NCI-H524 treated with DMSO at 0.1 percent for 48 hours (cell line): Measurements from ENCODE around the gene RMDN2.
A peak's percentile ranks its signal among the peaks of the same experiment; 100 is the strongest.

ENCODE experiments used
- DNase-seq: peaks from one replicate; lab custom pipeline; 2025; lab: John Stamatoyannopoulos, UW

RMDN2 gene, protein sequence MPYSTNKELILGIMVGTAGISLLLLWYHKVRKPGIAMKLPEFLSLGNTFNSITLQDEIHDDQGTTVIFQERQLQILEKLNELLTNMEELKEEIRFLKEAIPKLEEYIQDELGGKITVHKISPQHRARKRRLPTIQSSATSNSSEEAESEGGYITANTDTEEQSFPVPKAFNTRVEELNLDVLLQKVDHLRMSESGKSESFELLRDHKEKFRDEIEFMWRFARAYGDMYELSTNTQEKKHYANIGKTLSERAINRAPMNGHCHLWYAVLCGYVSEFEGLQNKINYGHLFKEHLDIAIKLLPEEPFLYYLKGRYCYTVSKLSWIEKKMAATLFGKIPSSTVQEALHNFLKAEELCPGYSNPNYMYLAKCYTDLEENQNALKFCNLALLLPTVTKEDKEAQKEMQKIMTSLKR

DNA sequence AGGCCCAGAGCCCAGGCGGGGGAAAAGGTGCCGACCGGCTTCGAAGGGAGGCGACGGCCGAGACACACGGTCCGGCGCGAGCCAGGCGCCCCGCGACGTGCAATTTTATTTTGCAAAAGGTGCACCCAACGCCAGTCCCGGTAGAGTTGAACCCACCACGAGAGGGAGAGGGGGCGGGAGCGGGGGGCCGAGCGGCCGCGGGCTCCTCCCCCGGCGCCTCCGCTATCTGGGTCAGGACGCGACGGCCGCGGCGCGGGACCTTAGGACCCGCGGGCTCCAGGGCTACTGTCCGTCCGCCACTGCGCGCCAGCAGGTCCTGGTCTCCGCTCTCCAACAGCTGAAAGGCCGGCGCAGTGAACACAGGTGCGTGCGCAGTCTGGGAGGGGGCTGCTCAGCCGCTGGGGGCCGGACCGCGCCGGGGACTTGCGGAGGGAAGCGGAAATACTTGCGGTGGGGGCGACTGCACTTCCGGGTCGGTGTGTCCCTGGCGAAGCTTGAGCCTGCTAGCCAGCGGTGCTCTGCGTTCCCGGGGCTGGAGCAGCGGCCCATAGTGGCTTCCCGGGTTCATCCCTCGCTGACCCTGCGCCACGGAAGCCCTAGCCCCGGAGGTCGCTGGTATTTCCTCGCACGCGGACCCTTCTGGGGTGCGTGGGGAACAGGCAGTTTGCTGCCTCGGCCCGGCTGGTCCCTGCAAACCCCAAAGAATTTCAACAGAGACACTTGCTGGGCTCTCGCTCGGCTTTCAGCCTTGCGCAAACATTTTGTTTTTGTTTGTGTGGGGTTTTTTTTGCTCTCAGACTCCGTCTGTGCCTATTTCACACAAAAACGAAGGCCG, at the start of gene RMDN2:
Gene RMDN2, plus strand, starts transcription at position 225 of the 835 bp plus-strand sequence. CDS start 3,991 bp downstream, outside the sequence.
- peak; percentile 83 for DNase-seq

- no peak for DNase-seq
Measured at GRCh38 chr2:37875403-37875906, 49.6 kb upstream of the RMDN2 start.

DNA sequence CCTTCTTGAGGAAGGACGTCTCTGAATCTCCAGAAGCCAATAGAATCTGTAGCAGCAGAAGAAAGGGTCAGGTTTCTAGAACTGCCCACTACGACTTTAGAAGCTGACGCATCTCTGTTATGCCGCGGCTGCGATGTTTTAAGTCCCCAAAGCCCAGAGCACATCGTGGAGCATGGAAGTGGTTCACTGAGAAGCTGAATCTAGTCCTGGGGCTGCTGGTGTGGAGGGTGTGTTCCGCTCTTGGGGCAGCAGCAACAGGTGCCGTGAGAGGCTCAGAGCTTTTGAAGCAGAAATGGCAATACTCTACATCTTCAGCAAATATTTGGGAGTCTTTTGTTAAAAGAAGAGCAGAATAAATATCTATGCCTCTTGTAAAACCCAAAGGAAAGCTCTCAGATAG, 48.9 kb upstream of the RMDN2 start:
- DNase-seq = no peak

DNA sequence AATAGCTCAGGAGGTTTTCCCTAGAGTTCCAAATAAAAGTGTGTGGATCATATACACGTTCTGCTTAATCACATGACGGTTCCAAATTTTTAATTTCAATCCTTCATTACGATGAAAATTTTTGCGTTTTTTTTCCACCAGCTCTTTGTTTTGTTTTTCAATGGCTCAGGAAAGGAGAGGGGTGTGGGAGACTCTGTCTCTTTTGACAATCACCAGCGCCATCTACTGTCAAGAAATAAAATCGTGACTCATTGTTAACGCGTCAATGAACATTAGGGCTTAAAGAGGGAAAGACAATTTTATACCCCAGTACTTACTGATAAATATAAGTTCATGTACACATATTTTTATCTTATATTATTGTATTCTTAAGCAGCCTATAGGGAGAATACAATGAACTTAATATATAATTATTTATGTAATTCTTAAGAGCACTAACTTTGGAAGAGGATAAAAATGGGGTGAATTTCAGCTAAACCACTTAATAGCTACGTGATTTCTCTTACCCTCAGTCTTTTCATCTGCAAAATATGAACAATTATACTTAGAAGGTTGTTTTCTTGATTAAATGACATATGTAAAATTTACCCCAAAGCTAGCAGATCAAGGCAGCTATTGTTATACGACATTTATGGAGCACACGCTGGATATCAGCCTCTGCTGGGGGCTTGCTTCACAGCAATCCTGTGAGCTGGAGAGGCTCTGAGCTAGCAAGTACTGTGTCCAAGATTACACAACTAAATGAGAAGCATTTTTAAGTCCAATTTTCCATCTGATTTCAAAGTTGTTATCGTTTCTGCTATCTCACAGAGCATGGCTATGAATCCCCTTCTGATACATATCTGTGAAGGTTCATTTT, 47.4 kb upstream of the RMDN2 start:
- no peak for DNase-seq

DNA sequence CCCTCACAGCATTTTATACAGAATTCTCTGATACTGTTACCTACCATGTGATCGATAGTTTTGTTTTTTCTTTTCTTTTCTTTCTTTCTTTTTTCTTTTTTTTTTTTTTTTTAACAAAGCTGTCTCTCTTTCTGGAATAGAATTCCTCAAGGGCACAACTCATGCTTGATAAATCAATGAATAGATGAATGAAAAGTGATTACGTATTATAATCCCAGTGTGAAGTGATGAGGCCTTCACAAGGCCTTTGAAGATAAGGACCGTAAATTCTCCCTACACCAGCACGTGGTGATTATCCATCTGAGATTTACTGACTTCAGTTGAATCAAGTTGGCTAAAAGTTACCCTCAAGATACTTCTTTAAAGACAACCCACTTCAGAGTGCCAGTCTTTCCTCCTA, 46.6 kb upstream of the RMDN2 start:
- no peak for DNase-seq

DNA sequence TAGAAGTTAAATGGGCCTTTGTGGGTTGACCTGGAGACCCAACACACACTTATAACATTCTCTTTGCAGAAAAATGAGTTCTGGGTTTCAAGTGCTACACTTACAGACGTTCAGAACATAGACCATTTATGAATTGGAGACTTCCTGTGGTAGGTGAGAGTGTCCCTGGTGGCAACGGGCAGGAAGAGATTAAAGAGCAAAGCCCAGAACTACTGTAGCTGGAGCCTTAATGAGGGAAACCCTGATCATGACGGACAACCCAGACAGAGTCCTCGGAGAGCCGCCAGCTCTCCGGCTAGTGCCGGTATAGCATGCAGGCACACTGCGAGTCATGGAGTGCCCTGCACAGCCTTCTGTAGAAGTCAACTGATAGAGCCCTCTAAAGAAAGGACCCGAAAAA, 44.5 kb upstream of the RMDN2 start:
- DNase-seq = no peak

- DNase-seq = no peak
Measured at GRCh38 chr2:37881397-37881796, 43.7 kb upstream of the RMDN2 start.

- DNase-seq = no peak
Measured at GRCh38 chr2:37882036-37882435, 43.1 kb upstream of the RMDN2 start.

DNA sequence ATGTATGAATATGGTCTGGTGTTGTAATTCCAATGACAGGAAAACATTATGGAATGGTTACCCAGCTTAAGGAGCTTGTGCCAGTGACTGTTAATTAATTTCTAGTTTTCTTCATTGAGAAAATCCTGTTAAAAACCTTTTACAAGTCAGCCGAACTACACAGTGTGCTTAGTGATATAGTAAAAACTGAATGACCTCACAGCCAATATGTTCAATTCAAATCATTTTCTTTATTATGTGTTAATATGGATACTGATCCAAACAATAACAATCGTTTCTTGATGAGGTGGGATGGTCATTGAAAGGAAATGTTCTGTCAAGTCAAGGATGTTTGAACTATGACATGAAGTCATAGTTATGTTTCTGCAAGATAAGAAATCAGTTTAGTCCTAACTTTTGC, 41.6 kb upstream of the RMDN2 start:
- DNase-seq = no peak

- DNase-seq = no peak
Measured at GRCh38 chr2:37885329-37885993, 39.6 kb upstream of the RMDN2 start.

GRCh38 chr2:37886745-37887144, 38.3 kb upstream of the RMDN2 start:
- DNase-seq = no peak

DNA sequence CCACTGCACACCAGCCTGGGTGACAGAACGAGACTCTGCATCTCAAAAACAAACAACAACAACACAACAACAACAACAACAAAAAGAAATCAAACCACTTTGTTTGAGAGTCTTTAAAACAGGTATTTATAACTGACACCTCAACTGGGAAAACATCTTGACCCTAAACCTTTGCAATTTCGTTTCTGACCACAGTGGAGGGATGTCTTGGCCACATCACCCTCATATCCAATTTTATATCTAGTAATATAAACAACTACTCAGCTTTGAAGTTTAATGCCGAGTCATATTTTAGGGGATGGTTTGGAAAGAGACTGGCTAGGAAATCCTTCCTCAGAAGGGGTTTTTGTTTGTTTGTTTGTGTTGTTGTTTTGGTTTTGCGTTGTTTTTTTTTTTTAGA, 37.8 kb upstream of the RMDN2 start:
- DNase-seq = no peak

- no peak for DNase-seq
Measured at GRCh38 chr2:37890893-37891495, 34.1 kb upstream of the RMDN2 start.

- DNase-seq = no peak
Measured at GRCh38 chr2:37891846-37892435, 33.1 kb upstream of the RMDN2 start.

DNA sequence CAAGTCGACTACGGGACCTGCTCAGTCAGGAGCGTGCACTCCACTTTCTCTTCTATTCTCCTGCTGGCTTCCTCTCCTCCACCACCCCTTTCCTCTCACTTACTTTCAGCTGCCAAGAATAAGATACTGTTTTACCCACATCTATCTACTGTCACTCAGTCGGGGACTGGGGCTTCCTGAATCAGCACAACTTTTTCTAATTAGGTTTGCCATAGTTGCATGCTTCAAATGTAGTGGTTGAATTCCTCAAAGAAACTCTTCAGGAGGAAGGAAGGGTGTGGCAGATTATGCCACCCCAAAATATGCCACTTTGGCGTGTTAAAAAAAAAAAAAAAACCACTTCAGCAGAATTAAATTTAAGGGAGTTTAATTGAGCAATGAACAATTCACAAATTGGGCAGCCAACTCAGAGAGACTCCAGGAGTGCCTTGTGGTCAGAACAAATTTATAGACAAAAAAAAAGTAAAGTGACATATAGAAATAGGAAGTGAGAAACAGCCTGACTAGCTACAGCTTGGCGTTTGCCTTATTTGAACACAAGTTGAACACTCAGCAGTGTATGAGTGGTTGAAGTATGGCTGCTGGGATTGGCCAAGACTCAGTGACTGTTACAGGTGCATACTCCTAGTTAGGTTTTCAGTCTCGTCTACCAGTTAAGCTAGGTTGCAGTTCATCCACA, 32.5 kb upstream of the RMDN2 start:
- DNase-seq = no peak

- DNase-seq = no peak
Measured at GRCh38 chr2:37893327-37893726, 31.8 kb upstream of the RMDN2 start.

DNA sequence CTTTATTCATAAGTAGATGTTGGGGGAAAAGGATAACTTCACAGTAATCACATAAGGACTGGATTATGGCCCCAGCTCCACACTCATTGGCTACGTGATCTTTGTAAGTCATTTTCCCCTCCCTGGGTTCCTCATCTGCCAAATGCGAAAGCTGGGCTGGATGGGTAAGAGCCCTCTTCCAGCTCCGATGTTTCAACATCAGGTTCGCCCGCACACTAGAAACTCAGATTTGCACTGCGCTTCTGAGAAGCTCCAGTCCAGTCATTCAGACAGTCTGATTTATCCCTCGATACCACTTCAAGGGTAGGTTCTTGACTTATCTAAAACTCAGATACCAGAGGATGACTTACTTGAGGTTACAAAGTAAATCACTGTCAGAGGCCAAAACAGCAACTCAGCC, 31.0 kb upstream of the RMDN2 start:
- peak; percentile 67 for DNase-seq

DNA sequence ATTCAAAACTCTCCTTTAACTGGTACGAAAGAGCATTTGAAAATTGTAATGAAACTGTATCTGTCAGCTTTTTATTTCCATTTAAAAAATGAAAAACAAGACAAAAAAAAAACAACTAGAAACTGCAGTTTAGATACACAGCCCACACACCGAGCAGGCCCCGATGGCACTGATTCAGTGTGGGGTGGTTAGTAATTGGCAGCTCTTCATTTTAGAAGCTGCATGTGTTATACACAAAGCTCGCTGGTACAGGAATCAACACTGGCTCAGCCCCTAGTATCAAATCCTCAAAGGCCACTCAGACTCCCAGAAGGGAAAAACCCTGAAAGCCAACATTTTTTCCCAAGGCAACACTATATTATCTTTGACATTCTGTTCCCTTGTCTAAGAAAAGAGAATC, 30.5 kb upstream of the RMDN2 start:
- DNase-seq = no peak

DNA sequence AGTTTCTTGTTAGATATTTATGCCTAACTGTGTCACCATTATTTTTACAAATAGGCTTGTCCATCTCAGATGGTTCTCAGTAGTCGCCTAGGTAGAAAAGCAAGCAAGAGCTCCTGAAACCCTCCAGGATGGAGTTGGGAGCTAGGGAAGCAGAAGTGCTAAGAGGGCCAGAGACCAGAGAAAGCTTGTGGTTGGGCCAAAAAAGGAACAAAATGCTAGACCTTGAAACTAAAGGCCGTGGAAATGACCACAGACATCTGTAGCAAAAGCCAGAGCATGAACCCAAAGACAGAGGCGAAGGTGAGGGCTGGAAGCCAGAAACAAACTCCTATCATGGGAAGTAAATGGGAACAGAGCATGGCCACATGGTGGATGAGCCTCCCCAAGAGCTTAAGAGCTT, 29.9 kb upstream of the RMDN2 start:
- no peak for DNase-seq

DNA sequence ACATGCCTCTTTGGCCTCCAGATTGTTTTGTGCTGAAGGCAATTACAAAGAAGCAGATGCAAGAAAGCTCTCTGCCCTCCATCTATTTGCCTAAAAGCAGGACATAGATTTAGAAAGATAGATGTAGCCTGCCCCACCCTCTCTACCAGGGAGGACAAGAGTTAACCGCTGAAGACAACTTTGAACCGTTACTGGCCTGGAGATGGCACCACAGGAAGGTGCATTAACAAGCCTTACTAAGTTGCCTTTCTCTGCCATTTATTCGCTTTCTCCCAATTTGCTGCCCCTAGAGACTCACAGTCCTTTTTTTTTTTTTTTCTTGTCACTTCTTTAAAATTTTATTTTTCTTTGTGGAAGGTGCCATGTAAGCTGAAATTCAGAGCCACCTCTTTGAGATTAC, 28.8 kb upstream of the RMDN2 start:
- no peak for DNase-seq
